Caki2 (cell line): Measurements from ENCODE around the gene TRAF6. TPM values are rescaled to one million over a fixed set of nuclear protein-coding genes. Genes with fewer than 3 reads are reported as not detected.
"Not testable (repeated sequence)": the region's sequence is repeated elsewhere in the genome, so short reads cannot be mapped to it uniquely, and the experiment has no call there.

Experiments
- DNase-seq: peaks from one replicate; pipeline ENCODE4 v3.0.0-alpha.2; 2015; ENCODE audit warnings: low read depth
- in situ Hi-C: cut with HindIII; loops from 2 replicates; pipeline ENCODE4 v1.10.0; 2016; ENCODE audit warnings: low sequenced_read_pairs, low pct_unique_long_range_greater_than_20kb, mixed read lengths
- total RNA-seq: library from RNA; depleted of rRNA; stranded (reverse); fragments of >200 nt; shearing (Covaris generic); gene quantifications from 2 replicates; pipeline ENCODE4 v1.2.3, GENCODE V29; 2014; ENCODE audit warnings: low replicate concordance

Gene TRAF6
- total RNA-seq, 1 experiment from 2014 or later: 0.84 TPM

DNA sequence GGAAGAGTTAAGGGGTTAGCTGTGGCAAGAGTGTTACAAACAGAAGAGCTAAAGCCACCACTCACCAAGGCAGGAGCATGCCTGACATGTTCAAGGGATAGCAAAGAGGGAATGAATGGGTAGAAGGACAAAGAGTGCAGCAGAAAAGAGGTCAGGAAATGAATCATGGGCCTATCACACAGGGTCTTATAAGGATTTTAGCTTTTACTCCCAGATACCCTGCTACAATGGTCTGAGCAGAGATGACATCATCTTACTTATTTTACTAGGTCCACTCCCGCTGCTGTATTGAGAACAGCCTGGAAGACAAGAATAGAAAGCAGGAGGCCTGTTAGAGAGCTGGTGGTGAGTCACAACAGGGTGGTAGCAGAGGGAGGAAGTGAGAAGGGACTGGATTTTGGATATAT, 9.8 kb downstream of the TRAF6 start:
- in situ Hi-C loops: no loop called here
- DNase-seq: peak; percentile 3

DNA sequence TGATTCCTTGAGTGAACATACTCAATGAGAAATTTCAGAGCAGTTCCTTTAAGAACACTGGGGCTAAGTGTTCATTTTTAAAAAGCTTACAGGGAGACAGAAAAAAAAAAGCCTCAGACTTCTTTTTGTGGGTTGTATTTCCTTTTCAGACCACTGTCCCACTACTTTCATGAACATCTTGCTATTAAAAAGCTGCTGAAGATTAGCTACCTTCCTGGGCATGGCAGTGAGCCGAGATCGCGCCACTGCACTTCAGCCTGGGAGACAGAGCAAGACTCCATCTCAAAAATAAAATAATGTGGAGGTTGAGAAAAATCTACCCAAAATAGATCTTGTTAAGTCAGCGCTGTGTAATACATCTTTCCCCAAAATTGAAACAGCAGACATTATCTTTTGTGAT, 10.8 kb downstream of the TRAF6 start:
- DNase-seq: no peak
- in situ Hi-C loops: no loop called here

DNA sequence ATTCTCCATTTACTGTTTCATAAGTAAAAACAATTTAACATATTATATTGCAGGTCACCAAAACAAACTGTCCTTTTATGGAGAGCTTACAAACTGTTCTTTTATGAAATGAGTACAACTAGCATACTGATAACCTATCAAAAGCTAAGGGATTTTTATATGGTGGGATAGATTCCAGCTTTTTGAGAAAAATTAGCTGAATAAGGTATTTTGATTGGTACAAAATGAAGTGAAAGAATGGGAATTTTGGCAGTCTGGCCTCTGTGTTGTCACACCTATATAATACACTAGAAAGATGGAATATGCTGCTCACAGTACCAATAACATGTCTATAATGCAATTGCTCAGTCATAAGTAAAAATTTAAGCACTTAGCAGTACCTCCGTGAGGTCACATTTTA, 11.4 kb downstream of the TRAF6 start:
- in situ Hi-C loops: no loop called here

DNA sequence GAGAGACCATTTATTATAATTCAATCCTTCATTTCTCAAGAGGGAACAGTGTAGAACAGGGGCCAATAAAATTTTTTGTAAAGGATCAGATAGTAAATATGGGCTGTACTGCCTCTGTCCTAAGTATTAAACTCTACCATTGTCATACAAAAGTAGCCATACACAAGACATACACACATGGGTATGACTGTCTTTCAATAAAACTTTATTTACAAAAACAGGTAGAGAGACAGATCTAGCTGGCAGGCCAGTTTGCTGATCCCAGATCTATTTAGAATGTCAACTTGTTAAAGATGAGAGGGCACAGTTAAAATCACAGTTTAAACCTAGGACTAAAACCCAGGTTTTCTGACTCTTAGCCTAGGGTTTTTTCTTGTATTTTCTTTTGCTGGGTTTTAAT, 16.7 kb downstream of the TRAF6 start:
- in situ Hi-C loops: no loop called here
- no peak for DNase-seq

More for the DNA sequence above, 11.4 kb downstream of the TRAF6 start:
- DNase-seq: no peak

DNA sequence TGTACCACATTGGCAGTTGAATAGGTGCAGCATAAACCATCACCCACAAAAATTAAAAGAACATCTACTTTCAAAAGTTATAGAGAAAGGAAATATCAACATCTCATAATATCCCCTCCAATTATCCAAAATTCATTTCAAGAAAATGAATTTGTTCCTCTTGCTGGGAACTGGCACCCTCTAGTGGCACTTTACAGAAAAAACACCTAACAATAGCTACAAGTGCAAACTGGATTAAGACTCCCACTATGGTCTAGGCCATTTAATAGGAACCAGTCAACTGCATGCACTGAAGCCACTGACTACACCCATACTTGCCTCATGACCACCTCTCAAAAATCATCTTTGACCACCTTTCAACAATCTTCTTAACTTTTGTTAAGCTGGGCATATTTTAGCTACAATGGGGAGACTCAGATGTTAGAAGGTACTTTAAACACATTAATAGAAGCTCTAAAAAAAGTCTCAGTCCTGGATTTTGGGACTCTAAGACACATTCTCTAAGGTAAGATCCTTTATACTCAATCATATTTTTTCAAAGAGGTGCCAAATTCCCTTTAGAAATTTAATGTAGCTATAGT, 17.3 kb downstream of the TRAF6 start:
- in situ Hi-C loops: no loop called here
- peak; percentile 18 for DNase-seq

DNA sequence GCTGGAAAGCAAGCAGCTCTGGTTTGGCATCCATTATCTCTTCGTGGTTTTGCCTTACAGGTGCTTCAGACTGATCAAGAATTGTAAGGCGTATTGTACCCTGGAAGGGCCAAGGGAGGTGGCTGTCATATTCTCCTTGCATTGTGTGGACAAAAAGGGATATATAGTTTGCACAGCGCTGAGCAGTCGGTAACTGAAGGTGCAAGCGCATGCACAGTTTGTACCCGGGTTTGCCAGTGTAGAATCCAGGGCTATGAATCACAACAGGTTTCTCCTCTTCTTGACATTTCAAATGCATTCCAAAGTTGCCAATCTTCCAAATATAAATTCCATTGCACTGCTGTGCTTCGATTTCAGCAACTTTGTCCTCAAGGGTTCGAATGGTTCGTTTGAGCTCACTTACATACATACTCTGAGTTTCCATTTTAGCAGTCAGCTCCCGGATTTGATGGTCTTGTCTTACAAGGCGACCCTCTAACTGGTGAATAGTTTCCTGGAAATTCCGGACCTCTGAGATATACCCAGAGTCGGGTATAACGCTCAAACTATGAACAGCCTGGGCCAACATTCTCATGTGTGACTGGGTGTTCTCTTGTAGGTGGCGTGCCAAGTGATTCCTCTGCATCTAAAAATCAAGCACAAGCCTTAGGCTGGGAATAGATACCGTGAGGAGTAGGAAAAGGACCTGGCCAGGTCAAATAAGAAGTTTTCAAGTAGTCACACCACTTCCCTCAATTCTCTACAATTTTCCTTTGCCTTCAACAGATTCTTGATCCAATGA, 19.9 kb downstream of the TRAF6 start:
- in situ Hi-C loops: no loop called here
- no peak for DNase-seq

DNA sequence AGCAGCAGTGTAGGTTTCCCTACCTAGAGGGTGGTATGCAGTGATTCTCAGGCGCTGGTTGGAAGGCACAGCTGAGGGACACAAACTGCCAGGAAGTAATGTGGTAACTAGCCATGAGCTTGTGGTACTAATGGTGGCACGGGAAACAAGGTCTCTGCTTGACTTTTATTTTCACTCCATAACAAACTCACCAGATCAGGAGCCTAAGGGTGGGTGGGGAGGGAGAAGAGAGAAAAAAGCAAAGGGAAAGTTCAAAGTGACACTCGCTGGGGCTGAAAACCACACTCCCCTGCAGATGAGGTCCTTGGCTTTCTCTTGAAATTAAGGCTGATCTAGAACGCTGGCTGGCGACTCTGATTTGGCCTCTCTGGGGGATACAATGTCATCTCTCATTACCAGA, 22.0 kb downstream of the TRAF6 start:
- in situ Hi-C loops: no loop called here
- no peak for DNase-seq

DNA sequence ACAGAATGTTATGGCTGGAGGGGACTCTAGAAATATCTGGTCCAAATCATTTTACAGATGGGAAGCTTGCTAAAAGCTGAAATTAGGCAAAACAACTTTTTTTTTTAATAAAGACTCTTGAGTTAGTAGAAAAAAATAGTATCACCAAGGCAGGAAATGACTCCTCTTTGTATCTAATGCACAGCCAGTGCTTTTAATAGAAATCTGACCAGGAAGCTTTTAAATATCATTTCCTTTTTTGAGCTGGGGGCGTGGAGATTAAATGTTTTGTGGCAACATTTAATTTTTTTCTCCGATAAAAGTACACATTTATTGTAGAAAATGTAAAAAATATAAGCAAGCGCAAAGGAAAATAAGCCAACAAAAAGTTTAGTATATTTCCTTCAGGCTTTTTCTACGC, 22.5 kb downstream of the TRAF6 start:
- in situ Hi-C loops: no loop called here
- no peak for DNase-seq

DNA sequence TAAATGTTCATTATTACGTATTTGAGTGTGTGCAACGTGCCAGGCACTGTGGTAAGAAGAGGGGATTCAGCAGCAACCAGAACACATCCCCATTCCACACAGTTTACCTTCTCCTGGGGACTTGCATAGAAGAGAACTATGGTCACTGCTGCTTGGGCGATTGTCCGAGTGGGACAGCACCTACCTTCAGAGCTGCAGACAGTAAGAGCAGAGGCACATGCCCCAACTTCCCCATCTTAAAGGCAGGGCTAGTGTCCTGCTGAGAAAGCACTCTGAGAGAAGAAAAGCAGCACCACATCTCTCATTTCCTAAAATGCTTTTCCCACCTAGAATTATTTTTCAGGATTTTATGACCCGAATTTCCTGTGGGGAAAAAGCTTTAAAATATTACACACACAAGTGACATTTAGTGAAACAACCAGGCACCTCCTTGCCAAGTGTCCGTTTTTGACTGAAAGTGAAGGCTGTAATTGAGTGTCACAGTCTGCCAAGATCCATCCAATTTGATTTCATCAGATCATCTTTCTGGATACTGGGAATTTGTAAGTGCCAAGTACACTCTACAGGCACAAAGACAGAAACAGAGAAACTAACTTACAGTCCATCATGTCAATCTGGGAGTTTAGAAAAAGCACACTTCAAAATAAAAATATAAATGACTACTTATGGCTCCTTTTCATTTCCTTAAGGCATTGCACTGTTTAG, 24.6 kb downstream of the TRAF6 start:
- no peak for DNase-seq
- in situ Hi-C loops: no loop called here

DNA sequence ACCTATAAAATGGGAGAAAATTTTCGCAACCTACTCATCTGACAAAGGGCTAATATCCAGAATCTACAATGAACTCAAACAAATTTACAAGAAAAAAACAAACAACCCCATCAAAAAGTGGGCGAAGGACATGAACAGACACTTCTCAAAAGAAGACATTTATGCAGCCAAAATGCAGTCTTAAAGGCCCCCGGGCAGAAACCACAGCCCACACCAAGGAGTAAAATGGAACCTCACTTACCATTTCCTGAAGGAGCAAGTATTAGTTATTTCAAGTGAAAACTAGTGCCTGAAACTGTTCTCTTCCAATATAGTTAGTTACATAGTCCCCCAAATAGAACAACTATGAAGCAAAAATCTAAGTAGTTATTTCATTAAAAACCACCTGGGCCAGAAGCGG, 27.0 kb downstream of the TRAF6 start:
- DNase-seq, in situ Hi-C loops: not testable (repeated sequence)

DNA sequence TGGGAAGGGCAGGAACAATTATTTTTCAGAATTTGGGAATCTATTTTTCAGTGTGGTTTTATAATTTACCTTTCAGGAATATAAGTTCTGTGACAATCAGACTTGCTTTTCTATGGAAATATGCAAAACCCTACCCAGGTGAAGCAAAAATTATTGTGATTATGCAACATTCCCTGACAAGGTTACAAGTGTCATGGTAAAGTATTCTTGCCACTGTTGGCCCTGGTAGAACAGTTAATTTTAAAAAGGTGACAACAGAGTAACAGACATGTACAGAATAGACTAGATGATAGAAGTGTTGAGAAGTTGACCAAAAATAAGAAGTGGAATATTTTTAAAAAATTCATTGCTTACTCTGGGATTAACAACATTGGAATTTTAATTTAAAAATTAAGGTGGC, 29.2 kb downstream of the TRAF6 start:
- in situ Hi-C loops: no loop called here
- no peak for DNase-seq

DNA sequence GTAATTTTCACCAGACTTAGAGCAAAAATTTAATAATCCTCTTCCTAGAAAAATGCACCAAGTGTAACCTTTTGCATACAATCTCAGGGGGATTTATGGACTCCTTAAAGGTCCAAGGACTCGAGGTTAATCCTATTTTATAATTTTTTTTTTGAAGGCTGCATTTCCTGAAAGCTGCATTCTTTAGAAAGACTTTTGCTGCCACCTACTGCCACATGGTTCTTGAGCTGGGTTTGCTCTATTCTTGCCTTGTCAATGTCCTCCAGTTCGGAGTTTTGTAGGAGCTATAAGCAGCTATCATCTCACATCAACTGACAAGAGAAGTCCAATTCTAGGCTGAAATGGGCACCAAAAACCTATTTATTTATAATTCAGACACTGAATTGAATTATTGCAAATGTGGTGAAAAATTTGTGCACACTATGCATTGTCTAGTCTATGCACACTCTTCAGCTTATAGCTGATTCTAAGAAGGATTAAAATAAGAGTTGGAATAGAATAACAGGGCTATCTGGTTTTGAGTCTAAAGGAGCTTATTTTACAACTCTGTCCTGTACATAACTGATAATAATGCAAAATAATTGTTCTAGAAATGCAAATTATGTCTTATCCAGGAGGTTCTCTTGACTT, 31.3 kb downstream of the TRAF6 start:
- peak; percentile 28 for DNase-seq
- in situ Hi-C loops: no loop called here

DNA sequence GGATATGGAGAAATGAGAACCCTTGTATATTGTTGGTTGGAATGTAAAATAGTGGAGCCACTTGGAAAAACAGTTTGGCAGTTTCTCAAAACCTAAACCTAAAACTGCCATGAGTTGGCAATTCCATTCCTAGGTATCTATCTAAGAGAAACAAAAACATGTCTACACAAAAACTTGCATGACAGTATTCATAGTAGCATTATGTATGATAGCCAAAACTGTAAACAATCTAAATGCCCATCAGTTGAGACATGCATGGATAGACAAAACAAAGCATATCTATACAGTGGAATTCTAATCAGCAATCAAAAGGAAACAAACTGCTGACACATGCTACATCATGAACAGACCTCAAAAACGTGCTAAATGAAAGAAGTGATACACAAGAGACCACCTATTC, 34.9 kb downstream of the TRAF6 start:
- DNase-seq: no peak
- in situ Hi-C loops: no loop called here

DNA sequence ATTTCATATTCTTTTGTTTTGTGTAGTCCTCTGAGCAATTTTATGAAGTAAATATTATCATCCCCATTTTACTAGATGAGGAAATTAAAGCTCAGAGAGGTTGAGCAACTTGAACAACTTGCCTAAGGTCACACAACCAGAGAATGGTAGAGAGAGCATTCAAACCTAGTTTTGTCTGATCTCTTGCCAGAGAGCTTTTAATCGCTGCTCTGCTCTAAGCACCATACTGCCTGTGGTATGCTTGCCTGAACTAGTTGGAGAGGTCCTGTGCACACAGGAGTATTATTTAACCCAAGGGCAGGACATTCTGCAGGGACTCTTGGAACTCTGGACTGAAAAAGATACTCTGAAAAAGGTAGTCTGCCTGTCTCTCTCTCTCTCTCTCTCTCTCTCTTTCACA, 38.5 kb downstream of the TRAF6 start:
- in situ Hi-C loops: no loop called here

DNA sequence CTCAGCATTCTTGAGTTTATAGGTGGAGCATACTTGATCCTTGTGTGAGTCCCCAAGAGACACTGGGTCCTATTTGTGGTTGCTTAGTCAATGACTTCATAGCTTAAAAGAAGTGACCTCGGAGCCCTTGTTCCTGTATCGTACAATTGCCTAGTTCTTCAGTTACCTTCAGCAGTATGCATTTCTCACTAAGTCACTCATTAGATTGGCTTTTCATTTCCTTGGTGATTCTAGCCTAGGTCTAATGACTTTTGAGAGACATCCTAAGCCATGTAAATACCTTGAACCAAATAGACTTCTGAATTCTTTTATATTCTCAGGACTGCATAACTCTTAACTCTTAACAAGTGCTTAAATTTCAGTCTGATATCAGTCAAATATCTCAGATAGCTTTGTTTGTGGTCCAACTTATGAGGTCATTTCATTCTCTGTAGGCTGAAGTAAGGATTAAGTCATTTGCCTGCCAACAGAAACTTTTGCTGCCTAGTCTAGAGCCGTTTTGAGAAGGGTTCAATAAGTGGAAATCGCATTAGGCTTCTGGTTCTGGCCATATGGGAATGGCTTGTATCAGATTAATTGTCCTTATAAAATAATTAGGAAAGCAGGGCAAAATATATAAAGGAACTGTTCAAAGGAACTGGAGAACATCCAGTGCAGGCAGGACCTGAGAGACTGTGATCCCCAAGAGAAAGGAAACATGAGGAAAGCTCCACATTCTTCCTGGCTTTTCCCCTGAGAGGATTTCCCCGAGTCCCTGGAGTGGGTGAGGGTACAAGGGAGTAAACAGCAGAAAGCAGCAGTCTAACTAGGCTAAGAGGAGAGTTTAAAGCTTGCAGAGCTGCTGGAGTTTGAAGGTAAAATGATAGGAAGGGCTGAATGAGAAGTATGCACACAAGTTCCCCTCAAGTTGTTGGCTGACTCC, 39.9 kb downstream of the TRAF6 start:
- no peak for DNase-seq
- in situ Hi-C loops: no loop called here

More for the DNA sequence above, 38.5 kb downstream of the TRAF6 start:
- no peak for DNase-seq

DNA sequence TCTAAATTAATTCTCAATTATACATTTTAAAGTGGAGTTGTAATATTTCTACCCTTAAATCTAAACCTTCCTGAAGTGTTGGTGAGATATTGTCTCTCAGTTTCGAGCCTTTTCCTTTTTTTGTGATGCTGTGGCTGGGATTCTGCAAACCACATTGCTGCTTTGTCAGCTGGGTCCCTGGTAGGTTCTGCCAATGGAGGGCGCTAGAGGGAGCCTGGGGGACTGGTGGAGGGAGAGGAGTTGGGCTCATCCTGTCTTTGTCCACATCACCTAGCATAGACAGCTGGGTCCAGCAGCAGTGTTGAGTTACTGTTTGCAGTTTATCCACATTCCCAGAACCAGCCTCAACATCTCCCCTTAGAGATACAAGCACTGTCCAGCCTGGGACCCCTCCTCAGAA, 41.0 kb downstream of the TRAF6 start:
- no peak for DNase-seq
- in situ Hi-C loops: no loop called here

DNA sequence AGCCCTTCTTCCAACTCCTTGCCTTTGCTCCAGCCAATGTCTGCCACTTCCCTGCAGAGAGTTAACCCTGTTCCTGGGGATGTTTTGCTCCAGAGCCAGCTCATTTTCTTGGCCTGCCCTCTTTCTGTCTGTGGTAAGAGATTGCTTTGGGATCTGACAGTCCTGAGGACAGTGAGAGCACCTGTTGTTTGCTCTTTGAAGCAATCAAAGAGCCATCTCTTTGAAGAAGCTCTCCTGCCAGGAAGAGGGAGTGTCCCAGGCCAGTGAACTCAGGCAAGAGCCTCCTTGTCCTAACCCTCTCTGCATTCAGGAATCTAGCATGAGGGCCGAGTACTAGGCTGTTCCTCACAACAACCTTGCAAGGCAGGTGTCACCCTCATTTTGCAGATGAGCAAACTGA, 42.2 kb downstream of the TRAF6 start:
- no peak for DNase-seq
- in situ Hi-C loops: no loop called here

DNA sequence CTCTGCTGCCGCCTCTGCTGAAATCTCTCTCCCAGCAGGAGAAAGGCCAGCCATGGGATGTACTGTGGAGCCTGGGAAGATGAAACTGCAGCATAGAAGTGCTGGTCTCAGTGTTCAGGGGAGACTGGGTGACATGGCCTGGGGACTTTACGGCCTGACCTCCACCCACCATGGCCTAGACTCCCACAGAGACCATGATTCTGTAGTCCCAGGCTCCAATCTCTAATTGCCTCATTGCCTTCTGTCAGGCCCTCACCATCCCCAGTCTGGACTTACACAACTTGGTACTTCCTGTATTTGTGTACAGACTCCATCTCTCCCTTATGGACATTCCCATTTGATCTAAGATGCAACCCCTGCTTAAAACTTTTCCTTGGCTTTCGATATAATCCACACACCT, 43.1 kb downstream of the TRAF6 start:
- in situ Hi-C loops: no loop called here
- DNase-seq: no peak
